Raji (cell line): ENCODE results near the gene MEGF10.

Source experiments
- POLR2A ChIP-seq: IDR thresholded peaks from 2 replicates; pipeline ENCODE4 v1.6.1; 2011; ENCODE audit warnings: low read depth, low read length, control low read depth; ENCODE audit not compliant: insufficient read depth

MEGF10 gene

GRCh38 chr5:127316011-127316410, 25.4 kb downstream of the MEGF10 start:
- no peak for TF ChIP-seq POLR2A

- TF ChIP-seq POLR2A = no peak
Observed at GRCh38 chr5:127320032-127320965, 29.7 kb downstream of the MEGF10 start.

GRCh38 chr5:127321465-127321864, 30.9 kb downstream of the MEGF10 start:
- no peak for TF ChIP-seq POLR2A

- no peak for TF ChIP-seq POLR2A
Observed at GRCh38 chr5:127322403-127322802, 31.8 kb downstream of the MEGF10 start.

- TF ChIP-seq POLR2A = no peak
Observed at GRCh38 chr5:127324756-127325155, 34.2 kb downstream of the MEGF10 start.

GRCh38 chr5:127326431-127326830, 35.8 kb downstream of the MEGF10 start:
- TF ChIP-seq POLR2A = no peak

DNA sequence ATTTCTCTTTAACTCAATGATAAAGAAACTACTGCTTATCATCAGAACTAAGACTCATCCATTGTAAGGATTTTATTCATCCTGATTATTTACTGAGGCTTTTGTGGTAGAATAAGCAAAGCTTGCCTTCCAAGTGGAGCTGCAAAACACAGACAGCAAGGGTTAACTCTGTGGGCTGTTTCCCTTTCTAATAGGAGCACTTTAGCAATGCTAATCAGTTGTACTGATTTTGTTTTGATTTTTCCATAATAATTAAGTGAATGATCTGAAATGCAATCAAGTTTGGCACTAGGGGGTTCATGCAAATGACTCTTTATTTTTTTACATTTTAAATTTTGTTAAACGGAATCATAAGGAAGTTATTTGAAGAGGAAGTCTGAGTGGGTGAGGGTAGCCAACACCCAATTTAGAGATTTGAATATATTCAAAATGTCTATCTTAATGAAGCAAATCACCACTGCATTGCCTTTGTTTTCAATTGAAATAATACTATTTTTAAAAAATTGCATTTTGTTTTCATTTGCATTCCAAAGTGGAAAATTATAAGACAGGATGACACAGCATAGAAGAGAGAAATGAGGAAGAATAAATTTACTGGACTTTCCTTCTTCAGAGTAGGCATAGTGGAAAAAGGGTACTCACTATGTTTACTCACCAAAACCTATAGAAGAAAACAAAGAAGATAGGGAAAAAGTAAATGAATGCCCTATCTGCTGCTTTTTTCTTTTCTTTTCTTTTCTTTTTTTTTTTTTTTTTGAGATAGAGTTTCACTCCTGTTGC, 36.6 kb downstream of the MEGF10 start:
- no peak for TF ChIP-seq POLR2A

- TF ChIP-seq POLR2A = no peak
Observed at GRCh38 chr5:127330116-127330515, 39.5 kb downstream of the MEGF10 start.

- no peak for TF ChIP-seq POLR2A
Observed at GRCh38 chr5:127331890-127332649, 41.5 kb downstream of the MEGF10 start.

DNA sequence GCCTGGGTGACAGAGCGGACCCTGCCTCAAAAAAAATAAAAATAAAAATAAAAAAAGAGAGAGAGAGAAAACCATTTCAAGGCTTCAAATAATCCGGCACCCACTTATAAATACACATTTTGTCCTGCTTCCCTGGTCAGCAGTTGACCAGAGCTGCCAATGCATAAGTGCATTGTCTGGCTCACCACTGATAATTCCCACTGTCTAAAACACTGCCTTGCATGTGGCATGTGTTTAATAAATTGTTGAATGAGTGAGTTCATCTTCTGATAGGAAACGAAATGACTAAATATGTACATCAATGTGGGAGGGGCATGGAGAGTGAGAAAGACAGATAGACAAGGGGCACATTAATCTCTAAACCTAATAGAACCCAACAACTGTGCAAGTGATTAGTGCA, 42.9 kb downstream of the MEGF10 start:
- TF ChIP-seq POLR2A = no peak

DNA sequence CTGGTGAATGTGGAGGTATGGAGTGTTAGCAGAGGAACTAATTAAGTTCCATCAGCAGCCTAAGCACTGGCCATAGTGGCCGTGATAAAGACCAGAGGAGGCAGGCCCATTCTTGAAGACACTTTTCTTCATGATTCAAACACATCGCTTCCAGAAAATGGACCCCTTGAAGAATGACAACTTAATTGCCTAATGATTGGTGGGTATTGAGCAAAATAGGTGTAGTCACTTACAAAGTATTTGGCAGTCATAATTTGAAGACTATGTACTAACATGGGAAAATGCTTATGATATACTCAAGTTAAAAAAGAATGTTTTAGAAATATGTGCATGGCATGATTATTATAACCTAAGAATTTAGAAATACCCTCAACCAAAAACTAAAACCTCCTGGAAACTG, 44.8 kb downstream of the MEGF10 start:
- TF ChIP-seq POLR2A = no peak

DNA sequence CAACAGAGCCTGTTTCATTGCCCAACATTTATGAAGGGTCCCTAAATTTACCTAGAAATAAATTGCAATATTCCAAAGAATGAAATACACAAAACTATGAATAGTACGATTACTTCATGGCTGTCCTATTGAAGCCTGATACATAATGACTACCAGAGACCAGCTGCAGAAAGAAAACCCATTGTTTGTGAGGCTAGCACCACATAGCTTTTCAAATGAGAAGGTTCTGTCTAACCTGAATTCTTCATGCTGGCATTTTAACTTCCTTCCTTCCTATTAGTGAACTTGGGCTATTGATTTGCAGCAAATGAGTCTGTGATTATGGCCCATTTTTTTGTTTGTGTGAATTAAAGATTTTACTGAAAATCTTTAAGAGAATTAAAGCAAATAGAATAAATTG, 47.3 kb downstream of the MEGF10 start:
- TF ChIP-seq POLR2A = no peak

- no peak for TF ChIP-seq POLR2A
Observed at GRCh38 chr5:127338501-127338900, 47.9 kb downstream of the MEGF10 start.

DNA sequence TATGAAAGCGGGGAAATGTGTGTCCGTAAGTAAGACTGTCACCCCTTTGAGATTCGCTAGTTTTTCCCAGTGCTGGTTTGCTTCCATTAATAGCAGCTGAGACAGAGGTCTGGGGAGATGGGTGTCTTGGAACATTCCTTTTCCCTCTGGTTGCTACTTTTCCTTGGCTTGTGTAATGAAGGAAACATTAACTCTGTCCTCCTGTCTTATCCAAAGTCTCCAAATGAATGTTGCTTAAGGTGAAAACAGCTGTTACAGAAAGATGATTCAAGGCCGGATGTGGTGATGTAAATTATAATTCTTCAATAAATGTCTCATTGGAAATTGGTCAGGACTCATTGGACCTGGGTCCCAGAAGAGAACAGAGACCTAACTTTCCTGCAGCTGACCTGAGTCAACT, 50.0 kb downstream of the MEGF10 start:
- no peak for TF ChIP-seq POLR2A

DNA sequence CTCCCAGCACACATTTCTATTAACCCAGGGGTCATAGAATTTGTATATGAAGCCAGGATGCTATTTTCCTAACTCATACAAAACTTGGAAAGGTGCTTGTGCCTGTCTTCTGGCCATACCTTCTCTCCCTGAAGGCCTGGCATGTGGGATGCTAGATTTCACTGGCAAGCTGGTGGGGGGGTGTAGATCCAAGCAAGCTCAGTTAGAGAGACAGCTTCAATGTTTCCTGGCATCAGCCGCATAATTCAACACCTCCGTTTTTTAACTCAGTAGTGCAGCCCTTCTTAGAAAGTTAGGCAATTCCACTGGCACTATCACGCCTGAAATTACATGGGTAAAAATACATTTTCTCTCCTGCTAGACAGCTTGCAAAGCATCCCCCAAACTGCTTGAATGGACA, 51.8 kb downstream of the MEGF10 start:
- TF ChIP-seq POLR2A = no peak
